Upper lobe of left lung (tissue), 4 donors: Measurements from ENCODE around the gene CD163L1.

Source experiments
- CTCF ChIP-seq, 6 experiments: fragments of 450-650 bp in 4 of 6; fragments of 200-600 bp in 2 of 6; sonication (generic) in 2 of 6; IDR thresholded peaks; one replicate each; pipeline ENCODE4 v1.5.1; 2016 to 2019; ENCODE audit warnings: antibody characterized with exemption in 6 of 6
- POLR2A ChIP-seq, 4 donors: fragments of 450-650 bp; IDR thresholded peaks; one replicate each; pipeline ENCODE4 v1.5.1; 2016 to 2017; ENCODE audit warnings: antibody characterized with exemption in 4 of 4, mild to moderate bottlenecking in 2 of 4
- POLR2AphosphoS5 ChIP-seq, 2 donors: sonication (generic); formaldehyde crosslinking; IDR thresholded peaks; one replicate each; pipeline ENCODE4 v1.5.1; 2017; ENCODE audit warnings: antibody characterized with exemption in 2 of 2

GRCh38 chr12:7310070-7310469, 133.9 kb downstream of the CD163L1 start:
- TF ChIP-seq POLR2AphosphoS5 (IDR thresholded peaks at IDR 0.05), result no peak
- TF ChIP-seq CTCF (IDR thresholded peaks at IDR 0.05), result no peak
- TF ChIP-seq POLR2A (IDR thresholded peaks at IDR 0.05), result no peak
